ENCODE results near the gene CIAO1.
A peak's percentile ranks its signal among the peaks of the same experiment; 100 is the strongest.

CIAO1 gene

DNA sequence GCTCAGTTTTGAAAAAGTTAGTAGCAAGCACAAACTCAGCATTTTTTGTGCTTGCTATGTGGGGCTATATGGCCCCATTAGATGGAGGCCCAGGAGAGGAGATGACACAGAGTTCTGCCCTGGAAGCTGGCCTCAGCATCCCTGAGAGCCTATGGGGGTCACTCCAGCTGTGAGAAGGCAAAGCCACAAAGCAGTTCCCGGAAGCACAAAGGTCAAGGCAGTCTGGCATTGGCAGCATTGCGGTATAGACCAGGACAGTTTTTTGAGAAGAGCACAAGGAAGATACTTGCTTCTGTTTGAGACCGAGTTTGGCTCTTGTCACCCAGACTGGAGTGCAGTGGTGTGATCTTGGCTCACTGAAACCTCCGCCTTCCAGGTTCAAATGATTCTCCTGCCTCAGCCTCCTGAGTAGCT is 51.6 kb downstream of the CIAO1 start:
- Mint-ChIP-seq H3K4me1 (ENCODE audit: low read depth) (peaks cover 50% of the 10 kb centered on the region), H3K36me3 (ENCODE audit: low read depth) (peaks cover 7% of the 10 kb centered on the region), H3K9me3 (no peaks in the 10 kb centered on the region), H3K27me3 (no peaks in the 10 kb centered on the region), H3K4me3 (no peak overlapping the region), H3K27ac (peak overlapping the region; percentile 7)
- no peak for DNase-seq

DNA sequence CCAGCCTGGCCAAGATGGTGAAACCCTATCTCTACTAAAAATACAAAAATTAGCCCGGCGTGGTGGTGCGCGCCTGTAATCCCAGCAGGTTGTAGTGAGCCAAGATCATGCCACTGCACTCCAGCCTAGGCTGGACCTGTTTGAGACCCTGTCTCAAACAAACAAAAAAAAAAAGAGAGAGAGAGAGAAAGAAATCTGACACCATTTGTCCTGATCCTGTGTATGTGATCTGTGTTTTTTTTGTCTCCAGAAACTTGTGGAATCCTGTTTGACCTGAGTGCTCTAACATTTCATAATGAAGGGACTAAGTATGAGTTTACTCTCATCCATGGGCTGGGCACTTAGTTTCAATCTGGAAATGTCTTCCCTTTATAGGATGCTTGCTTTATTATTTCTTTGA is 52.7 kb downstream of the CIAO1 start:
- Mint-ChIP-seq H3K9me3 (no peaks in the 10 kb centered on the region), H3K4me3 (no peak overlapping the region), H3K36me3 (ENCODE audit: low read depth) (peaks cover 7% of the 10 kb centered on the region), H3K27ac (no peak overlapping the region), H3K4me1 (ENCODE audit: low read depth) (peaks cover 57% of the 10 kb centered on the region), H3K27me3 (no peaks in the 10 kb centered on the region)
- DNase-seq, result no peak

DNA sequence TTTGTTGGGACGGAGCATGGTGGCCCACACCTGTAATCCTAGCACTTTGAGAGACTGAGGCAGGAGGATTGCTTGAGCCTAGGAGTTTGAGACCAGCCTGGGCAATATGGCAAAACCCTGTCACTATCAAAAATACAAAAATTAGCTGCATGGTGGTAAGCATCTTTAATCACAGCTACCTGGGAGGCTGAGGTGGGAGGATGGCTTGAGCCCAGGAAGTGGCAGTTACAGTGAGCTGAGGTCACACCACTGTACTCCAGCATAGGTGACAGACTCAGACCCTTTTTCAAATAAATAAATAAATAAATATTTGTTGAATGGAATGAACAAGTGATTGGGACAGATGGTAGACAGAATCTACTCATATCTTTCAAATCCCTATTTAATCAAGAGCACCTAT is 53.4 kb downstream of the CIAO1 start:
- H3K36me3 Mint-ChIP-seq (ENCODE audit: low read depth), result peaks cover 7% of the 10 kb centered on the region
- H3K4me3 Mint-ChIP-seq, result peak overlapping the region; percentile 2
- H3K27me3 Mint-ChIP-seq, result no peaks in the 10 kb centered on the region
- peaks cover 63% of the 10 kb centered on the region for H3K4me1 Mint-ChIP-seq (ENCODE audit: low read depth)
- no peaks in the 10 kb centered on the region for H3K9me3 Mint-ChIP-seq
- no peak overlapping the region for H3K27ac Mint-ChIP-seq
- no peak for DNase-seq

DNA sequence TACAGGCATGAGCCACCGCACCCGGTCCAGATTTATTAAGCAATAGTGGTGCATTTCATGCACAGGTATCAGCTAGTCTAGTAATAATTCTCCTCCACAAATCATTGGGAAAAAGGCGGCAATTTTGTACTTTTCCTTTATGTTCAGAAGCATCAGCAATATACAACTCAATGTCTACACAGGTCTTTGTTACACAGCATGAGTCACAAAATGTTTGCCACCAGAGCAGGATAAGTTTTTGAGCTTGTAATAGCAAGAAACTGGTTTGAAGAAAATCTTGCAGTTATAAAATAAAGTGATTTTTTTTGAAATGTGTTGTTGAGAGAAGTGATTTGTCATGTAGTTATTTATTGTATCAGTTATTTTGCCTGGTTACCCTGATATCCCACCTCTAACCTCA is 54.3 kb downstream of the CIAO1 start:
- DNase-seq, result no peak
- peaks cover 10% of the 10 kb centered on the region for H3K36me3 Mint-ChIP-seq (ENCODE audit: low read depth)
- H3K9me3 Mint-ChIP-seq, result no peaks in the 10 kb centered on the region
- H3K27ac Mint-ChIP-seq, result peak overlapping the region; percentile 94
- peak overlapping the region; percentile 90 for H3K4me3 Mint-ChIP-seq
- peaks cover 64% of the 10 kb centered on the region for H3K4me1 Mint-ChIP-seq (ENCODE audit: low read depth)
- H3K27me3 Mint-ChIP-seq, result no peaks in the 10 kb centered on the region

DNA sequence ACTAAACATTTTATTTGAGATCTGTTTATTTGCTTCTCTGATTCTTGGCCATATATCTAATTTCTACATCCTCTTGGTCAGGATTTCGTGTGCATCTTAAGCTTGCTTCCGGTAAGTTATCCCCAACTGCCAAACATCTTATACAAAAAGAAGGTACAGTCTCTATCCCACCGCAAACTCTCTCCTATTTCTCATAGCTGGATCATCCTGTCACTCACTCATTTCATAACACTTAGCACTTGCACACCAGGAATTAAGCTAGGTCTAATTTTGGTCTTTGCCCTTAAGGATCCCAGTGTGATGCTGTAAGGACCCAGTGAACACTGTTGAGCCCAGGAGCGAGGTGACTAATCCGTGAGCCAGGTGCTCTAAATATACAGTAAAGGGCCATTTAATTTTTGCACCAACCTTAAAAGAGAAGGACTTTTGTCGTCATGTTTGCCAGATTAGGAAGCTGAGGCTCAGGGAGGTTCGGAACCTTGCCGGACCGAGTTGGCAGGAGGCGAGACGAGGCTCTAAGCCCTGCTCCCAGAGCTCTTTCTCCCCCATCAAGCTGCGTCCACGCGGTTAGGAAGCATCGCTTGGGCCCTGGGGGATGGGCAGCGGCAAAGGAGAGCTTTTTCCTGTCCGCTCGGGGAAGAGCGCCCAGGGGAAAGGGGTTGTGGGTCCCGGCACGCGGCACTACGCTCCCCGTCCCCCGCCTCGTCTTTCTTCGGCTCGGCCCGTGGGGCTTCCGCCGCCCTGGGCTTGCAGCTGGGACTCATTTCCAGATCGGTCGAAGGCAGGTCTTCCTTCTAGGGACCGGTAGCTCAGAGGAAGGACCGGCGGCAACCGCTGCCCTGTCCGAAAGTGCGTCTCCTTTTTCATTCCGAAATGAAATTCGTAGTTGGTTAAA is 55.0 kb downstream of the CIAO1 start:
- Mint-ChIP-seq H3K9me3 (no peaks in the 10 kb centered on the region), H3K27me3 (no peaks in the 10 kb centered on the region), H3K4me1 (ENCODE audit: low read depth) (peaks cover 63% of the 10 kb centered on the region), H3K27ac (peak overlapping the region; percentile 94), H3K4me3 (peak overlapping the region; percentile 90), H3K36me3 (ENCODE audit: low read depth) (peaks cover 16% of the 10 kb centered on the region)
- DNase-seq, result no peak
